ENCODE measurements around the gene UBA1. TPM values are rescaled to one million over a fixed set of nuclear protein-coding genes. Genes with fewer than 3 reads are reported as not detected.

Gene UBA1
- total RNA-seq, 2 experiments from 2014 or later, result 243 to 246 TPM

DNA sequence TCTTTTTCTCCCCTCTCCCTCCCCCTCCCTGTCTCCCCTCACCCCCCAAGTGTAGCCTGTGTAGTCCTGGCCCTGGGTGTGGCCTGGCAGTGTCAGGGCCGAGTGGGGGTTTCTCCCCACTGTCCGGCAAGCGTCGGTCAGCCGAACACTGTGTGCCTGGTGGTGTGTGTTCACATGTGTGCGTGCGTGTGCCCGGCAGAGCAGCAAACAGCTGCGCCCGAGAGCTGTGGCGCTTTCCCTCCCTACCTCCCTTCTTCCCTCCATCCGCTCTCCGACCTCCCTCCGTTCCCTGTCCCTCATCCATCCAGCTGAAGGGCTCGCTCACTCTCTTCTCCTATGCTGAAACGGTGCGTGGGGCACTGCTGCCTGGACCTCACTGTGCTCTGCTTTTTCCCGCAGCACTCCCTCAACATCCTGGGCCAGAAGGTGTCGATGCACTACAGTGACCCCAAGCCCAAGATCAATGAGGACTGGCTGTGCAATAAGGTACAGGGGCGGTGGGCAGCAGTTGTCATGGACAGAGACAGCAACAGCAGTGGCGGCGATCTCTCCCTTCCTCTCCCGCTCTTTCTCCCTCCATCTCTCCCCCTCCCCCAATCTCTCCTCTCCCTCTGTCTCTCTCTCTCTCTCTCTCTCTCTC, 17.4 kb upstream of the UBA1 start:
- H3K4me1 Mint-ChIP-seq (ENCODE audit: low read depth), result peaks cover 2% of the 10 kb centered on the region
- peaks cover 23% of the 10 kb centered on the region for H3K36me3 Mint-ChIP-seq (ENCODE audit: low read depth)
- CTCF ChIA-PET, result no interaction called here
- H3K27me3 Mint-ChIP-seq, result no peaks in the 10 kb centered on the region
- intact Hi-C loops (cut with micrococcal nuclease), result no loop called here
- ATAC-seq, result no peak
- DNase-seq, result no peak
- no peak overlapping the region for H3K27ac Mint-ChIP-seq
- no peak overlapping the region for H3K4me3 Mint-ChIP-seq
- no peaks in the 10 kb centered on the region for H3K9me3 Mint-ChIP-seq
- POLR2A ChIA-PET, result no interaction called here
- TF ChIP-seq, protein P1, sequence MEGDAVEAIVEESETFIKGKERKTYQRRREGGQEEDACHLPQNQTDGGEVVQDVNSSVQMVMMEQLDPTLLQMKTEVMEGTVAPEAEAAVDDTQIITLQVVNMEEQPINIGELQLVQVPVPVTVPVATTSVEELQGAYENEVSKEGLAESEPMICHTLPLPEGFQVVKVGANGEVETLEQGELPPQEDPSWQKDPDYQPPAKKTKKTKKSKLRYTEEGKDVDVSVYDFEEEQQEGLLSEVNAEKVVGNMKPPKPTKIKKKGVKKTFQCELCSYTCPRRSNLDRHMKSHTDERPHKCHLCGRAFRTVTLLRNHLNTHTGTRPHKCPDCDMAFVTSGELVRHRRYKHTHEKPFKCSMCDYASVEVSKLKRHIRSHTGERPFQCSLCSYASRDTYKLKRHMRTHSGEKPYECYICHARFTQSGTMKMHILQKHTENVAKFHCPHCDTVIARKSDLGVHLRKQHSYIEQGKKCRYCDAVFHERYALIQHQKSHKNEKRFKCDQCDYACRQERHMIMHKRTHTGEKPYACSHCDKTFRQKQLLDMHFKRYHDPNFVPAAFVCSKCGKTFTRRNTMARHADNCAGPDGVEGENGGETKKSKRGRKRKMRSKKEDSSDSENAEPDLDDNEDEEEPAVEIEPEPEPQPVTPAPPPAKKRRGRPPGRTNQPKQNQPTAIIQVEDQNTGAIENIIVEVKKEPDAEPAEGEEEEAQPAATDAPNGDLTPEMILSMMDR (IDR thresholded peaks at IDR 0.05), result no peak

DNA sequence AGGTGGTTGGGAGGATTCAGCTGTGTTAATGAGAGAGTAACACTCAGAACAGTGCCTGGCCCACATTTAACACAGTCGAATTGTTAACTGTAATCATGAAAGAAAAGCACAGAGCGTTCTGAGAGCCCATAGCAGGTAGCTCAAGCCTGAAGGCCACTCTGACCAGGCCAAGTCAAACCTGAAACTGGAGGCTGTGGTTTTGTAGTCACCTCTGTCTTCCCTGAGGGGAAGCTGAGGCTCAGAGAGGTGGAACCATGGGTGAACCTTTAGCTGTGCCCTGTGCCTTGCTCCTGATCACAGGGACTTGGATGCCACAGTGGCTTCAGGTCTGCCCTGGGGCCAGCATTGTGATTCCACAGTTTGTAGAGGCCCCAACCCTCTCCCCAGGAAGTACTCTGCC, 16.6 kb upstream of the UBA1 start:
- Mint-ChIP-seq H3K4me1 (ENCODE audit: low read depth) (peaks cover 2% of the 10 kb centered on the region), H3K27ac (no peak overlapping the region), H3K4me3 (no peak overlapping the region), H3K9me3 (no peaks in the 10 kb centered on the region), H3K27me3 (no peaks in the 10 kb centered on the region), H3K36me3 (ENCODE audit: low read depth) (peaks cover 22% of the 10 kb centered on the region)
- ChIA-PET CTCF (no interaction called here), POLR2A (no interaction called here)
- intact Hi-C loops (cut with micrococcal nuclease), result no loop called here
- TF ChIP-seq, protein P1 (IDR thresholded peaks at IDR 0.05), result no peak
- DNase-seq (no peak), ATAC-seq (no peak)

DNA sequence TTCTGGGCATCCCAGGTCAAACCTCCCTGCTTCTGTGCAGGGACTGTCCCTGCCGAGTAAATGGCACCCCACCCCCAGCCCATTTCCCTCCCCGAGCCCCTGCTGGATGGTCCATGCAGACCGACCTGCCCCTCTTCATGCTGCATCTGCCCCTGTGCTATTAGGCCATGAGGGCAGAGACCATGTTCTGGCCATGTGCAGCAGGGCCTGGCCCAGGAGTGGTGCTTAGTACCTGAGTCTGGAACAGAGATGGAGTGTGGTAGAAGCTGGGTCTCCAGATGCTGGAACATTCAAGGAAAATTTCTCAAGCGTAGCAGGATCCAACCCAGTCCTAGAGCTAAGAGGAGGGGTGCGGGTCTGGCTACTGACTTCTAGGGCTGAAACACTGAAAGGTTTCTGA, 15.3 kb upstream of the UBA1 start:
- no peaks in the 10 kb centered on the region for H3K27me3 Mint-ChIP-seq
- TF ChIP-seq, protein P1 (IDR thresholded peaks at IDR 0.05), result no peak
- no peaks in the 10 kb centered on the region for H3K9me3 Mint-ChIP-seq
- H3K4me1 Mint-ChIP-seq (ENCODE audit: low read depth), result peaks cover 2% of the 10 kb centered on the region
- H3K4me3 Mint-ChIP-seq, result no peak overlapping the region
- no peak for ATAC-seq
- DNase-seq, result no peak
- ChIA-PET POLR2A (interaction anchor here (0.6 kb wide), 1 partner anchor 48 kb away, joined by 4 read pairs; no protein-coding TSS in a partner anchor), CTCF (no interaction called here)
- intact Hi-C loops (cut with micrococcal nuclease), result no loop called here
- no peak overlapping the region for H3K27ac Mint-ChIP-seq
- peaks cover 22% of the 10 kb centered on the region for H3K36me3 Mint-ChIP-seq (ENCODE audit: low read depth)

DNA sequence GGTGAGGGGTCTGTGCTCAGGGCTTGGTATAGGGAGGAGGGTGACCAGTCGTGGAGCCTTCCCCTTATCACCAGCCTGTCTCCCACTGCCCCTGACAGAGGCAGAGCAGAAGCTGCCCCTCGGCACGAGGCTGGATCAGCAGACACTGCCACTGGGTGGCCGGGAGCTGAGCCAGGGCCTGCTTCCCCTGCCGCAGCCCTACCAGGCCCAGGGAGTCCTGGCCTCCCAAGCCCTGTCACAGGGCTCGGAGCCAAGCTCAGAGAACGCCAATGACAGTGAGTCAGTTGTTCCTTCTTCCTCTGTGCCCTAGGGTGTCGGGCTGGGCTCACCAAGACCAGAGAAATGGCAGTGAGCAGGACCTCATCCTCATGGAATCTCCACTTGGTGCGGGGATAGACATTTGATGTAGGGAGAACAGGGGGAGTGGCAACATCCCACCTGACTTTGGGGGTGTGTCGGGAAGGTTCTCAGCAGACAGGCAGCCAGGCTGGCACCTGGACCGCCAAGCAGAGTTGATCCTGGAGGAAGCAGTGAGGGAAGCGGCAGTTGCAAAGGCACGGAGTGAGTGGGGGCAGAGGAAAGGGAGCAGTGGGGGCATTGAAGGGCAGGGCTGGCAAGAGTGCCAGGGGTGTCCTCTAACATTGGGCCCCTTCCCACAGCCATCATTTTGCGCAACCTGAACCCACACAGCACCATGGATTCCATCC, 14.3 kb upstream of the UBA1 start:
- DNase-seq, result no peak
- ChIA-PET POLR2A (no interaction called here), CTCF (no interaction called here)
- Mint-ChIP-seq H3K4me1 (ENCODE audit: low read depth) (peaks cover 2% of the 10 kb centered on the region), H3K4me3 (no peak overlapping the region), H3K36me3 (ENCODE audit: low read depth) (peaks cover 21% of the 10 kb centered on the region), H3K27me3 (no peaks in the 10 kb centered on the region), H3K27ac (no peak overlapping the region), H3K9me3 (no peaks in the 10 kb centered on the region)
- intact Hi-C loops (cut with micrococcal nuclease), result no loop called here
- ATAC-seq, result no peak
- TF ChIP-seq, protein P1 (IDR thresholded peaks at IDR 0.05), result no peak

DNA sequence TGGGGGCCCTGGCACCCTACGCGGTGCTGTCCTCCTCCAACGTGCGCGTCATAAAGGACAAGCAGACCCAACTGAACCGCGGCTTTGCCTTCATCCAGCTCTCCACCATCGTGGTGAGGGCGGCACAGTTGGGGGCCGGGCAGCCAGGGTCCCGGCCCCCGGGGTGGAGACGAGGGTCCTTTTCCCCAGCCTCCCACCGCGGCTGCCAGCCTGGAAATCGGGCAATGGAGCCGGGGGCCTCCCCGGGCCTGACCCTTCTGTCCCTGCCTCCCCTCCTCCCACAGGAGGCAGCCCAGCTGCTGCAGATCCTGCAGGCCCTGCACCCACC, 13.7 kb upstream of the UBA1 start:
- CTCF ChIA-PET, result no interaction called here
- intact Hi-C loops (cut with micrococcal nuclease), result no loop called here
- no peaks in the 10 kb centered on the region for H3K27me3 Mint-ChIP-seq
- peaks cover 21% of the 10 kb centered on the region for H3K36me3 Mint-ChIP-seq (ENCODE audit: low read depth)
- no peak overlapping the region for H3K27ac Mint-ChIP-seq
- H3K4me3 Mint-ChIP-seq, result no peak overlapping the region
- no peaks in the 10 kb centered on the region for H3K9me3 Mint-ChIP-seq
- peaks cover 2% of the 10 kb centered on the region for H3K4me1 Mint-ChIP-seq (ENCODE audit: low read depth)
- POLR2A ChIA-PET, result interaction anchor here (1.1 kb wide), 1 partner anchor 35 kb away, joined by 3 read pairs; no protein-coding TSS in a partner anchor
- no peak for ATAC-seq
- TF ChIP-seq, protein P1 (IDR thresholded peaks at IDR 0.05), result no peak
- no peak for DNase-seq
